HepG2 (cell line): Measurements from ENCODE around the gene TEX261. TPM values are rescaled to one million over a fixed set of nuclear protein-coding genes. Genes with fewer than 3 reads are reported as not detected.

Source experiments
- ATAC-seq: fragments of 200-7000 bp; cut with Tn5 transposase; 3 replicates; pipeline ENCODE4 v1.9.1; 2020; ENCODE audit warnings: mild to moderate bottlenecking, moderate library complexity
- BruUV-seq: library from RNA; stranded (reverse); fragments of 400-500 nt; replicated peaks from 2 replicates; lab custom pipeline; 2021; lab: Mats Ljungman, UMichigan
- CTCF ChIA-PET: fragments of 300-600 bp; formaldehyde crosslinking; extraction: SDS; loops from one replicate; lab custom pipeline; 2021; ENCODE audit warnings: low total read pairs, inconsistent platforms, low intra/inter-chr PET ratio; lab: Yijun Ruan, JAX
- POLR2A ChIA-PET: fragments of 350-600 bp; sonication (Branson Sonifier 250); formaldehyde crosslinking; loops from one replicate; lab custom pipeline; 2020; ENCODE audit warnings: antibody characterized with exemption, inconsistent platforms; lab: Yijun Ruan, JAX
- DNase-seq: peaks from one replicate; pipeline ENCODE4 v3.0.0-alpha.2; 2015; ENCODE audit warnings: low spot score
- FAIRE-seq: peaks from 3 replicates; lab custom pipeline; 2011; peaks lifted over from hg19 to GRCh38; lab: Jason Lieb, UNC
- H2AFZ ChIP-seq: one replicate; pipeline ENCODE4 v1.6.1; 2011; ENCODE audit warnings: low read length, inconsistent platforms
- H3K27ac ChIP-seq: fragments of 300-600 bp; 3 replicates; pipeline ENCODE4 v1.8.0; 2011; ENCODE audit warnings: mixed run types, mild to moderate bottlenecking, mixed read lengths, low read length, inconsistent platforms; ENCODE audit not compliant: insufficient read depth; ENCODE audit errors: extremely low read length
- H3K27me3 ChIP-seq, 2 experiments: fragments of 200-600 bp in 1 of 2; 2 replicates in 1 of 2; 3 replicates in 1 of 2; pipeline versions ENCODE4 v1.6.0 to v1.8.0; 2011; ENCODE audit warnings: low read length in 2 of 2, mild to moderate bottlenecking in 2 of 2, moderate library complexity in 2 of 2, inconsistent platforms in 1 of 2; ENCODE audit not compliant: insufficient read depth in 2 of 2, control insufficient read depth in 1 of 2
- H3K36me3 ChIP-seq, 2 experiments: fragments of 200-600 bp in 1 of 2; replicated peaks in 1 of 2; 2 replicates in 1 of 2; 3 replicates in 1 of 2; pipeline versions ENCODE4 v1.5.1 to v1.8.0; 2011; ENCODE audit warnings: low read length in 2 of 2, inconsistent platforms in 1 of 2; ENCODE audit not compliant: insufficient read depth in 2 of 2, control insufficient read depth in 1 of 2
- H3K4me1 ChIP-seq: 2 replicates; pipeline ENCODE4 v1.5.1; 2012; ENCODE audit warnings: low read length, inconsistent platforms; ENCODE audit not compliant: insufficient read depth
- H3K4me2 ChIP-seq: 2 replicates; pipeline ENCODE4 v1.6.0; 2011; ENCODE audit warnings: low read depth, low read length, inconsistent platforms
- H3K4me3 ChIP-seq, 3 experiments: fragments of 200-600 bp in 1 of 3; sonication (generic), shearing (Covaris generic) in 1 of 3; replicated peaks in 1 of 3; 2 replicates each; pipeline ENCODE4 v1.5.1; 2011 to 2016; ENCODE audit warnings: low read length in 3 of 3, inconsistent platforms in 2 of 3, low read depth in 2 of 3, mild to moderate bottlenecking in 2 of 3, control low read depth in 1 of 3, mixed read lengths in 1 of 3; ENCODE audit not compliant: insufficient read depth in 1 of 3
- H3K79me2 ChIP-seq: one replicate; pipeline ENCODE4 v1.6.1; 2011; ENCODE audit warnings: low read length, inconsistent platforms; ENCODE audit not compliant: insufficient read depth
- H3K9ac ChIP-seq: 2 replicates; pipeline ENCODE4 v1.6.0; 2011; ENCODE audit warnings: mild to moderate bottlenecking, low read depth, low read length, inconsistent platforms; ENCODE audit not compliant: insufficient read depth
- H3K9me3 ChIP-seq: 2 replicates; pipeline ENCODE4 v1.5.1; 2012; ENCODE audit warnings: mild to moderate bottlenecking, low read length
- H4K20me1 ChIP-seq: 2 replicates; pipeline ENCODE4 v1.6.0; 2011; ENCODE audit warnings: inconsistent platforms, mild to moderate bottlenecking, low read length, moderate library complexity; ENCODE audit not compliant: insufficient read depth
- ATF7 ChIP-seq, 2 experiments: fragments of 450-650 bp in 1 of 2; sonication (generic) in 1 of 2; formaldehyde crosslinking in 1 of 2; IDR thresholded peaks; 2 replicates each; pipeline versions ENCODE4 v1.4.0 to v1.6.1; 2016 to 2020; ENCODE audit warnings: antibody characterized with exemption in 1 of 2, mild to moderate bottlenecking in 1 of 2, missing genetic modification reagents in 1 of 2
- ATF7-NPFF ChIP-seq: sonication (generic); formaldehyde crosslinking; IDR thresholded peaks from 2 replicates; pipeline ENCODE4 v1.8.1; 2023; ENCODE audit warnings: mild to moderate bottlenecking, low read depth, missing genetic modification reagents, moderate library complexity
- CREB1 ChIP-seq, 2 experiments: fragments of 450-650 bp in 1 of 2; IDR thresholded peaks; 2 replicates each; pipeline ENCODE4 v1.6.1; 2016 to 2017; ENCODE audit warnings: control low read depth in 1 of 2, mild to moderate bottlenecking in 1 of 2, missing compliant biosample characterization in 1 of 2, missing genetic modification characterization in 1 of 2
- ISX ChIP-seq: sonication (generic); formaldehyde crosslinking; conservative IDR thresholded peaks from 2 replicates; pipeline ENCODE4 v1.5.0; 2020; ENCODE audit warnings: missing genetic modification reagents
- PHF5A ChIP-seq: IDR thresholded peaks from one replicate; pipeline ENCODE4 v1.6.1; 2018; ENCODE audit warnings: low read depth, missing genetic modification reagents; ENCODE audit not compliant: unreplicated experiment
- TRIM24 ChIP-seq: sonication (generic); formaldehyde crosslinking; IDR thresholded peaks from 2 replicates; pipeline ENCODE4 v1.8.0; 2022; ENCODE audit warnings: mild to moderate bottlenecking, missing genetic modification reagents
- ZNF792 ChIP-seq: IDR thresholded peaks from 2 replicates; pipeline ENCODE4 v1.6.1; 2016
- WGBS: methylation state at CpG from one replicate; pipeline ENCODE4 v1.1.6; 2017; ENCODE audit warnings: low lambda C conversion rate; 5-methylcytosine and 5-hydroxymethylcytosine counted together
- in situ Hi-C: cut with HindIII; loops from 2 replicates; pipeline ENCODE4 v1.10.0; 2017; ENCODE audit warnings: low pct_unique_long_range_greater_than_20kb; ENCODE audit not compliant: extremely low pct_ligation_motif_present
- intact Hi-C: fragments of 100-400 bp; cut with micrococcal nuclease; formaldehyde crosslinking; loops from one replicate; pipeline ENCODE4 v1.10.0; 2022; ENCODE audit not compliant: unreplicated experiment
- polyA plus RNA-seq, 8 experiments: library from polyadenylated mRNA; depleted of rRNA in 3 of 8; stranded (reverse) in 7 of 8; unstranded in 1 of 8; fragments of >200 nt; fragmentation: Illumina TruSeq in 4 of 8; extraction: Trizol in 4 of 8; gene quantifications; 2 replicates each; pipeline versions ENCODE4 v1.2.1 to v1.2.3, GENCODE V29; 2011 to 2016; ENCODE audit warnings: low read depth in 4 of 8, missing spikeins in 1 of 8, mixed read lengths in 1 of 8; ENCODE audit not compliant: insufficient read depth in 1 of 8
- total RNA-seq, 5 experiments: library from RNA; depleted of rRNA; stranded (reverse); fragments of >200 nt; fragmentation: Illumina TruSeq; extraction: Trizol; gene quantifications; 2 replicates each; pipeline ENCODE4 v1.2.3, GENCODE V29; 2016; ENCODE audit warnings: low read depth in 1 of 5
- TF ChIP-seq, protein P1 (sequence below), 2 experiments: sonication (generic) in 1 of 2; formaldehyde crosslinking in 1 of 2; IDR thresholded peaks; 2 replicates each; pipeline versions ENCODE4 v1.4.0 to v1.6.1; 2016 to 2020; ENCODE audit warnings: borderline replicate concordance in 1 of 2, low read depth in 1 of 2, mild to moderate bottlenecking in 1 of 2, missing genetic modification reagents in 1 of 2
- TF ChIP-seq, protein P2 (sequence below): sonication (generic); formaldehyde crosslinking; IDR thresholded peaks from 2 replicates; pipeline ENCODE4; 2020; ENCODE audit warnings: missing genetic modification reagents, mild to moderate bottlenecking, borderline replicate concordance

TEX261 gene
- total and polyA plus RNA-seq, 2 of the 13 experiments (the other 11 are each of a cell fraction or from before 2014, with no cell fraction given): 43.8 to 78.7 TPM

DNA sequence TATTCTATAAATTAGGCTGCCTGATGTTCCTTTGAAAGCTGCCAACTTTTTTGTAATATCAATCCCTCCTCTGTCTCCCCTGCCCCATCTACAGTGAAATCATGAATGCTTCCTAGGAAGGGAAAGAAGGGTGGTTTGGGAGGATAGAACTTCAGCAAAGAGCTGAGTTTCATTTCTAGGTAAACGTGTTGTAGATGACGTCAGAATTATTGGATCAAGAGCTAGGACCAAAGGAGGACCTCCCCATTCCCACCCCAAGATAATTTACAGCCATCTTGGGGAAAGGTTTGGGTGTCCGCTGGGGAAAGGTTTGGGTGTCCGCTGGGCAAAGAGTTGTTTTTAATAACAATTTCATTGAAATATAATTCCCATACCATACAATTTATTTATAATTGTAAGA, 27.5 kb downstream of the TEX261 start:
- H4K20me1 ChIP-seq: no peaks in the 10 kb centered on the region
- H3K79me2 ChIP-seq: no peaks in the 10 kb centered on the region
- in situ Hi-C loops: no loop called here
- H3K27ac ChIP-seq: no peak overlapping the region
- POLR2A ChIA-PET: no interaction called here
- no peak overlapping the region for H3K9ac ChIP-seq
- 15% methylated on average over 4 of the region's 4 CpGs for WGBS
- H3K4me1 ChIP-seq: 0 out of 2 replicates have a peak, but pooled peaks cover 5% of the 10 kb centered on the region
- H3K27me3 ChIP-seq: no peaks in the 10 kb centered on the region; a peak in 2 of 5 replicates
- CTCF ChIA-PET: no interaction called here
- no peaks in the 10 kb centered on the region for H3K9me3 ChIP-seq
- no peak for DNase-seq
- no TSS peak for BruUV-seq
- ATAC-seq: no peak
- H3K36me3 ChIP-seq: no peaks in the 10 kb centered on the region
- H2AFZ ChIP-seq: no peak overlapping the region
- H3K4me2 ChIP-seq: no peak overlapping the region
- FAIRE-seq: no peak
- TF ChIP-seq CREB1 (IDR thresholded peaks at IDR 0.05) (peak; percentile 90), CREB1 (CRISPR knock-in tag; IDR thresholded peaks at IDR 0.05) (no peak), ATF7 (IDR thresholded peaks at IDR 0.05) (peak; percentile 98), ATF7 (CRISPR knock-in tag; IDR thresholded peaks at IDR 0.05) (no peak), TRIM24 (no peak)
- intact Hi-C loops: no loop called here
- H3K4me3 ChIP-seq: no peak overlapping the region

DNA sequence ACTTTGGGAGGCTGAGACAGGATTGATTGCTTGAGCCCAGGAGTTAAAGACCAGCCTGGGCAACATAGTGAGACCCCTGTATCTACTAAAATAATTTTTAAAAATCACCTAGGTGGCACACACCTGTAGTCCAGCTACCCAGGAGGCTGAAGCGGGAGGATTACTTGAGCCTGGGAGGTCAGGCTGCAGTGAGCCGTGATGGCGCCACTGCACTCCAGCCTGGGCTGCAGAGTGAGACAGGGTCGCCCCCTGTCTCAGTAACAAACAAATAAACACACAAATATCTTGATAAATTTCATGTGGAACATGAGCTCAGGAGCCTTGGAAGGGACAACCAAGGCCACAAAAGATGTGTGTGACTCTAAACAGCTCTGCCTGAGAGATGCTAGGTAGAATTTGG, 28.0 kb downstream of the TEX261 start:
- WGBS: 20% methylated on average over 4 of the region's 4 CpGs
- Histone ChIP-seq H3K4me1 (0 out of 2 replicates have a peak, but pooled peaks cover 5% of the 10 kb centered on the region), H3K9me3 (no peaks in the 10 kb centered on the region), H2AFZ (no peak overlapping the region), H4K20me1 (no peaks in the 10 kb centered on the region), H3K27ac (no peak overlapping the region), H3K9ac (no peak overlapping the region), H3K36me3 (no peaks in the 10 kb centered on the region), H3K4me3 (no peak overlapping the region), H3K27me3 (no peaks in the 10 kb centered on the region; a peak in 2 of 5 replicates), H3K79me2 (no peaks in the 10 kb centered on the region), H3K4me2 (no peak overlapping the region)
- ATAC-seq (no peak), FAIRE-seq (no peak), DNase-seq (no peak)
- intact Hi-C loops: no loop called here
- ChIA-PET CTCF (no interaction called here), POLR2A (interaction anchor here (1.4 kb wide), 1 partner anchor 10 kb away, joined by 6 read pairs; no protein-coding TSS in a partner anchor)
- no TSS peak for BruUV-seq
- in situ Hi-C loops: no loop called here
- TF ChIP-seq ISX (CRISPR knock-in tag) (no peak), ATF7-NPFF (CRISPR knock-in tag) (no peak), PHF5A (CRISPR knock-in tag) (no peak), ZNF792 (CRISPR knock-in tag) (no peak)
- TF ChIP-seq, protein P1, sequence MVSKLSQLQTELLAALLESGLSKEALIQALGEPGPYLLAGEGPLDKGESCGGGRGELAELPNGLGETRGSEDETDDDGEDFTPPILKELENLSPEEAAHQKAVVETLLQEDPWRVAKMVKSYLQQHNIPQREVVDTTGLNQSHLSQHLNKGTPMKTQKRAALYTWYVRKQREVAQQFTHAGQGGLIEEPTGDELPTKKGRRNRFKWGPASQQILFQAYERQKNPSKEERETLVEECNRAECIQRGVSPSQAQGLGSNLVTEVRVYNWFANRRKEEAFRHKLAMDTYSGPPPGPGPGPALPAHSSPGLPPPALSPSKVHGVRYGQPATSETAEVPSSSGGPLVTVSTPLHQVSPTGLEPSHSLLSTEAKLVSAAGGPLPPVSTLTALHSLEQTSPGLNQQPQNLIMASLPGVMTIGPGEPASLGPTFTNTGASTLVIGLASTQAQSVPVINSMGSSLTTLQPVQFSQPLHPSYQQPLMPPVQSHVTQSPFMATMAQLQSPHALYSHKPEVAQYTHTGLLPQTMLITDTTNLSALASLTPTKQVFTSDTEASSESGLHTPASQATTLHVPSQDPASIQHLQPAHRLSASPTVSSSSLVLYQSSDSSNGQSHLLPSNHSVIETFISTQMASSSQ (IDR thresholded peaks at IDR 0.05; ENCODE audit: low read depth): no peak
- TF ChIP-seq, protein P1 (CRISPR knock-in tag; IDR thresholded peaks at IDR 0.05; ENCODE audit: borderline replicate concordance): no peak
- TF ChIP-seq, protein P2, sequence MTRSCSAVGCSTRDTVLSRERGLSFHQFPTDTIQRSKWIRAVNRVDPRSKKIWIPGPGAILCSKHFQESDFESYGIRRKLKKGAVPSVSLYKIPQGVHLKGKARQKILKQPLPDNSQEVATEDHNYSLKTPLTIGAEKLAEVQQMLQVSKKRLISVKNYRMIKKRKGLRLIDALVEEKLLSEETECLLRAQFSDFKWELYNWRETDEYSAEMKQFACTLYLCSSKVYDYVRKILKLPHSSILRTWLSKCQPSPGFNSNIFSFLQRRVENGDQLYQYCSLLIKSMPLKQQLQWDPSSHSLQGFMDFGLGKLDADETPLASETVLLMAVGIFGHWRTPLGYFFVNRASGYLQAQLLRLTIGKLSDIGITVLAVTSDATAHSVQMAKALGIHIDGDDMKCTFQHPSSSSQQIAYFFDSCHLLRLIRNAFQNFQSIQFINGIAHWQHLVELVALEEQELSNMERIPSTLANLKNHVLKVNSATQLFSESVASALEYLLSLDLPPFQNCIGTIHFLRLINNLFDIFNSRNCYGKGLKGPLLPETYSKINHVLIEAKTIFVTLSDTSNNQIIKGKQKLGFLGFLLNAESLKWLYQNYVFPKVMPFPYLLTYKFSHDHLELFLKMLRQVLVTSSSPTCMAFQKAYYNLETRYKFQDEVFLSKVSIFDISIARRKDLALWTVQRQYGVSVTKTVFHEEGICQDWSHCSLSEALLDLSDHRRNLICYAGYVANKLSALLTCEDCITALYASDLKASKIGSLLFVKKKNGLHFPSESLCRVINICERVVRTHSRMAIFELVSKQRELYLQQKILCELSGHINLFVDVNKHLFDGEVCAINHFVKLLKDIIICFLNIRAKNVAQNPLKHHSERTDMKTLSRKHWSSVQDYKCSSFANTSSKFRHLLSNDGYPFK (CRISPR knock-in tag): no peak
